ENCODE results near the gene MRPL16. TPM values are rescaled to one million over a fixed set of nuclear protein-coding genes. Genes with fewer than 3 reads are reported as not detected.

The MRPL16 gene
- total and polyA plus RNA-seq, 2 of the 4 experiments (the other 2 are of a cell fraction) = 43.9 to 71.3 TPM

GRCh38 chr11:59802639-59803176 is 7.9 kb downstream of the MRPL16 start:
- no CpG with 5 or more reads among the region's 4 CpGs for WGBS, 2 experiments (ENCODE audit: extremely low coverage in 2 of 2, insufficient read length in 1 of 2)
- H3K9me1 ChIP-seq (ENCODE audit: insufficient read depth, low read length) = no peaks in the 10 kb centered on the region
- H3K27ac ChIP-seq (ENCODE audit: insufficient read depth, low read length) = no peak overlapping the region
- no peak overlapping the region for H2BK120ac ChIP-seq (ENCODE audit: low read depth, low read length)
- no peaks in the 10 kb centered on the region for H3K79me1 ChIP-seq (ENCODE audit: low read depth in 1 of 2, low read length in 2 of 2)
- H3K9me3 ChIP-seq (ENCODE audit: control insufficient read depth, insufficient read depth, low read length) = no peaks in the 10 kb centered on the region
- ChIA-PET POLR2A (ENCODE audit: unreplicated experiment) (no interaction called here), CTCF (interaction anchor here (0.6 to 1.2 kb wide), 3 partner anchors 47 to 250 kb away, joined by 5 read pairs; partner anchors contain the start of gene STX3)
- no peak overlapping the region for H3K9ac ChIP-seq (ENCODE audit: low read depth, low read length)
- no peaks in the 10 kb centered on the region for H3K27me3 ChIP-seq (ENCODE audit: control insufficient read depth, insufficient read depth, low read length)
- no peak overlapping the region for H3K4me2 ChIP-seq (ENCODE audit: low read depth, low read length)
- no peaks in the 10 kb centered on the region for H3K4me1 ChIP-seq (ENCODE audit: control insufficient read depth, insufficient read depth, low read length)
- no peak overlapping the region for H2BK5ac ChIP-seq (ENCODE audit: low read depth, low read length, poor library complexity, severe bottlenecking)
- H2AK5ac ChIP-seq (ENCODE audit: low read depth, low read length) = no peak overlapping the region
- no peaks in the 10 kb centered on the region for H4K20me1 ChIP-seq (ENCODE audit: insufficient read depth, low read length)
- H3K18ac ChIP-seq (ENCODE audit: low read depth, low read length) = no peak overlapping the region
- no peak overlapping the region for H2BK20ac ChIP-seq (ENCODE audit: low read depth, low read length)
- DNase-seq = peak; percentile 58
- no peak overlapping the region for H4K91ac ChIP-seq (ENCODE audit: insufficient read depth, low read depth, low read length)
- H3K4ac ChIP-seq (ENCODE audit: low read depth, low read length) = no peak overlapping the region
- no peak overlapping the region for H3K23ac ChIP-seq (ENCODE audit: low read depth, low read length)
- no peak overlapping the region for H2AFZ ChIP-seq (replicated peaks; ENCODE audit: low read length, poor library complexity)
- H4K8ac ChIP-seq (ENCODE audit: low read depth in 2 of 2, low read length in 2 of 2) = no peak overlapping the region
- no peak overlapping the region for H4K5ac ChIP-seq (ENCODE audit: low read depth, low read length)
- no peak overlapping the region for H3K56ac ChIP-seq (ENCODE audit: extremely low read depth, insufficient read depth, low read length)
- TF ChIP-seq USF2 (IDR thresholded peaks at IDR 0.05; ENCODE audit: low read depth, low read length) (peak; percentile 39; the same call in 1 of the 2 replicates), CEBPB (IDR thresholded peaks at IDR 0.05; ENCODE audit: low read depth, low read length) (peak; percentile 88), BHLHE40 (IDR thresholded peaks at IDR 0.05; ENCODE audit: low read depth, low read length) (no peak), MAFK (IDR thresholded peaks at IDR 0.05; ENCODE audit: low read depth, low read length) (no peak), SMC3 (IDR thresholded peaks at IDR 0.05; ENCODE audit: low read depth, low read length) (peak; percentile 79), RAD21 (IDR thresholded peaks at IDR 0.05; ENCODE audit: low read length) (peak; percentile 84), CTCF (conservative IDR thresholded peaks at IDR 0.05; ENCODE audit: low read depth, low read length) (peak; percentile 77)
- H2BK15ac ChIP-seq (ENCODE audit: low read depth, low read length) = no peak overlapping the region
- dilution Hi-C loops (cut with HindIII; ENCODE audit: low sequenced_read_pairs, unreplicated experiment) (no loop called here), intact Hi-C loops (cut with micrococcal nuclease) (loop anchor here (1.0 to 5.0 kb wide), 4 partner anchors 48 to 265 kb away; partner anchors contain the start of gene PATL1), in situ Hi-C loops (cut with MboI; ENCODE audit: low sequenced_read_pairs) (loop anchor here (5.0 to 10.0 kb wide), 2 partner anchors 45 to 248 kb away; partner anchors contain the start of gene STX3)
- no peak overlapping the region for H3K14ac ChIP-seq (replicated peaks; ENCODE audit: low read depth, low read length)
- BruUV-seq (replicated peaks) = no TSS peak
- H2AK9ac ChIP-seq (replicated peaks; ENCODE audit: low read depth, low read length, poor library complexity) = no peak overlapping the region
- peak; percentile 79 for ATAC-seq (ENCODE audit: low read depth)
- peaks cover 12% of the 10 kb centered on the region for H3K36me3 ChIP-seq (ENCODE audit: control insufficient read depth, insufficient read depth, low read length)
- H3K4me3 ChIP-seq (ENCODE audit: insufficient read depth, low read depth, low read length) = no peak overlapping the region

Measured in IMR-90 (cell line).